NCI-H2196 treated with DMSO at 0.1 percent for 48 hours (cell line): ENCODE data around the gene NRAP.

Experiments
- DNase-seq: peaks from one replicate; lab custom pipeline; 2025; ENCODE audit not compliant: unreplicated experiment; lab: John Stamatoyannopoulos, UW

Gene NRAP

GRCh38 chr10:113563306-113564088 is 100.3 kb downstream of the NRAP start:
- peak; percentile 32 for DNase-seq

GRCh38 chr10:113562704-113563103 is 101.1 kb downstream of the NRAP start:
- DNase-seq, result no peak

GRCh38 chr10:113562069-113562468 is 101.8 kb downstream of the NRAP start:
- DNase-seq, result no peak

GRCh38 chr10:113561214-113561613 is 102.6 kb downstream of the NRAP start:
- no peak for DNase-seq

GRCh38 chr10:113560071-113560470 is 103.8 kb downstream of the NRAP start:
- no peak for DNase-seq

GRCh38 chr10:113557903-113558321 is 105.9 kb downstream of the NRAP start:
- no peak for DNase-seq

GRCh38 chr10:113557424-113557862 is 106.4 kb downstream of the NRAP start:
- no peak for DNase-seq

GRCh38 chr10:113555751-113556150 is 108.1 kb downstream of the NRAP start:
- no peak for DNase-seq

GRCh38 chr10:113555245-113555644 is 108.6 kb downstream of the NRAP start:
- DNase-seq, result no peak

- DNase-seq, result no peak
Observed at GRCh38 chr10:113554214-113554613, 109.6 kb downstream of the NRAP start.

GRCh38 chr10:113553149-113553548 is 110.7 kb downstream of the NRAP start:
- no peak for DNase-seq

- DNase-seq, result no peak
Observed at GRCh38 chr10:113552701-113553100, 111.1 kb downstream of the NRAP start, which contains the start of gene HABP2. HABP2 (plus strand) TSS chr10:113553053; CDS start chr10:113553122, 69 bp downstream.

- DNase-seq, result no peak
Observed at GRCh38 chr10:113552014-113552413, 111.8 kb downstream of the NRAP start.

GRCh38 chr10:113550365-113550764 is 113.5 kb downstream of the NRAP start:
- no peak for DNase-seq

GRCh38 chr10:113549856-113550255 is 114.0 kb downstream of the NRAP start:
- no peak for DNase-seq

- DNase-seq, result no peak
Observed at GRCh38 chr10:113547426-113547825, 116.4 kb downstream of the NRAP start.

- DNase-seq, result no peak
Observed at GRCh38 chr10:113544392-113544791, 119.4 kb downstream of the NRAP start.

- DNase-seq, result no peak
Observed at GRCh38 chr10:113543107-113543955, 120.5 kb downstream of the NRAP start.

- no peak for DNase-seq
Observed at GRCh38 chr10:113541549-113541927, 122.3 kb downstream of the NRAP start.

GRCh38 chr10:113540845-113541548 is 122.8 kb downstream of the NRAP start:
- DNase-seq, result no peak

- no peak for DNase-seq
Observed at GRCh38 chr10:113539789-113540188, 124.1 kb downstream of the NRAP start.
